ENCODE results near the gene PUM1.

The PUM1 gene

DNA sequence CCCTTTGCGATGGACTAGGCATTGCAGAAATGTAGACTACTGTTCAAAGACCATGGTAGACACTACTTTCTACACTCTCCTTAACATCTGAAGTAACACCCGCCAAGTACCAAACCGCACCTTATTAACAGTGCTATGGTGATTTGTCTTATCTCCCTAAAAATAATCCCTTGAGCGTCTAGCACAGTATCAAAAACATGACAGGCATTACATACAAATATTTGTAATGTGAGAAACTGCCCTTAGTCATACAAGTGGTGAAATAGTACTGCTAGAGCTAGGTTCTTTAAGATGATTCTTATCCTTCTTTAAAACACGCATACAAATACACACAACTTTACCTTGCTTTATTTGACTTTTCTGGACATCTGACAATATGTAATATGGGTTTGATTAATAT lies 27.2 kb downstream of the PUM1 start:
- no peak for TF ChIP-seq POLR2A (IDR thresholded peaks at IDR 0.05; ENCODE audit: low read depth, low read length)
- no peak for TF ChIP-seq POLR2AphosphoS5 (IDR thresholded peaks at IDR 0.05; ENCODE audit: low read depth, low read length)
- TF ChIP-seq TAF1 (IDR thresholded peaks at IDR 0.05; ENCODE audit: borderline replicate concordance, low read depth, low read length), result no peak
- FAIRE-seq (no peak), DNase-seq (ENCODE audit: insufficient read length) (no peak)

DNA sequence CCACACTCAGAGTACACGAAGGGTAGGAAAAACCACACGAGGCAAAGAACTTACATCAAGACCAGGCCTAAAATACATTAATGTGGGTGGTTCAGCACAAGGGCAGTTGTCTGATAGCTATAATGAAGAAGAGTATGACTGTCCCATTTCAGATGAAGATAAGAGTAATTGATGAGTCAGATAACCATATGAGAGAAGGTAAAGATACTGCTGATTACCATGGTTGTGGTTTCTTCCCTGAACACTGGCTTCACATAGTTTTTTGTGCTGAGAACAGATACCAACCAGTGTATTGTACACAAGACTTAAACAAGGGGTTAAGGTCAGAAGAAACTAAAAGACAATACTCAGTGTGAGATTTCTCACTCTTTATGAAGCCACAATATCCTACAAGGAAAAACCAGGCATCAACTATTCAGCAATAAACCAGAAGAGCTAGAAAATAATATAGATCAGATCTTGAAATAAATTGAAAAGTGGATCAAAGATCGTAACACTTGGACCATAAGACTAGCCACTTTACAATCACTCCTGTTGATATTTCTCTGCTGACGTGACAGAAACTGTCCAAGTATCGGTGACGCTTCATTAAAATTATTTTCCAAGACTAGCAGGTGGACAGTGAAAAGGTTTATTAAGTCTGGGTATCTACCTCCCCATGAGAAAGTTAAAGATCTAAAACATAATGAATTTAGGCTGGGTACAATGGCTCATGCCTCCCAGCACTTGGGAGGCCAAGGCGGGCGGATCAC lies 28.6 kb downstream of the PUM1 start:
- FAIRE-seq (no peak), DNase-seq (ENCODE audit: insufficient read length) (no peak)
- TF ChIP-seq POLR2A (IDR thresholded peaks at IDR 0.05; ENCODE audit: low read depth, low read length) (no peak), POLR2AphosphoS5 (IDR thresholded peaks at IDR 0.05; ENCODE audit: low read depth, low read length) (no peak), TAF1 (IDR thresholded peaks at IDR 0.05; ENCODE audit: borderline replicate concordance, low read depth, low read length) (no peak)

DNA sequence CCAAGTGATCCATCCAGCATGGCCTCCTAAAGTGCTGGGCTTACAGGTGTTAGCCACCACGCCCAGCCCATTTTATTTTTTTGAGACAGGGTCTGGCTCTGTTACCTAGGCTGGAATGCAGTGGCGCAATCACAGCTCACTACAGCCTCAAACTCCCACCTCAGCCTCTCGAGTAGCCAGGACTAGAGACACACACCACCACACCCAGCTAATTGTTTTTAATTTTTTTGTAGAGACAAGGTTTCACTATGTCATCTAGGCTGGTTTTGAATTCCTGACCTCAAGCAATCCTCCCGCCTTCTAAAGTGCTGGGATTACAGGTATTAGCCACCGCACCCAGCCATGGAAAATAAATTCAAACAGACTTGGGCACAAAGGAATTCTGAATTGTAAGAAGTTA lies 31.9 kb downstream of the PUM1 start:
- no peak for TF ChIP-seq POLR2A (IDR thresholded peaks at IDR 0.05; ENCODE audit: low read depth, low read length)
- no peak for TF ChIP-seq TAF1 (IDR thresholded peaks at IDR 0.05; ENCODE audit: borderline replicate concordance, low read depth, low read length)
- TF ChIP-seq POLR2AphosphoS5 (IDR thresholded peaks at IDR 0.05; ENCODE audit: low read depth, low read length), result no peak
- no peak for DNase-seq (ENCODE audit: insufficient read length)
- FAIRE-seq, result no peak

DNA sequence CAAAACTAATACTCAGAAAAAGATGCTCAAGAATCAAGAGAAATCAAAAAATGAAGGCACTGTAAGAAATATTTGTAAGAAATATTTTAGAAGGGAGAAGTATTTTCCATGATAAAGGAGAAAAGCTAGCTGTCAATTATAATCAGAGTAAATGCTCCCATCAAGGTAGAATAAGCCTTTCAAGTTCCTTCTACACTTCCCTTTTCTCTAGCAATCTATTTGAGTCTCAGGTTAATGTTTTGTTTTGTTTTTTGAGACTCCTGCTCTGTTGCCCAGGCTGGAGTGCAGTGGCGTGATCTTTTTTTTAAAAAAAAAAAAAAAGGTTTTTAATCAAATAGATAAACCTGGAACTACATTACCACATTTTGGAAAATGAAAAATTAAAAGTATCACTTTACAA lies 33.3 kb downstream of the PUM1 start:
- TF ChIP-seq TAF1 (IDR thresholded peaks at IDR 0.05; ENCODE audit: borderline replicate concordance, low read depth, low read length) (no peak), POLR2A (IDR thresholded peaks at IDR 0.05; ENCODE audit: low read depth, low read length) (no peak), POLR2AphosphoS5 (IDR thresholded peaks at IDR 0.05; ENCODE audit: low read depth, low read length) (no peak)
- FAIRE-seq (no peak), DNase-seq (ENCODE audit: insufficient read length) (no peak)

DNA sequence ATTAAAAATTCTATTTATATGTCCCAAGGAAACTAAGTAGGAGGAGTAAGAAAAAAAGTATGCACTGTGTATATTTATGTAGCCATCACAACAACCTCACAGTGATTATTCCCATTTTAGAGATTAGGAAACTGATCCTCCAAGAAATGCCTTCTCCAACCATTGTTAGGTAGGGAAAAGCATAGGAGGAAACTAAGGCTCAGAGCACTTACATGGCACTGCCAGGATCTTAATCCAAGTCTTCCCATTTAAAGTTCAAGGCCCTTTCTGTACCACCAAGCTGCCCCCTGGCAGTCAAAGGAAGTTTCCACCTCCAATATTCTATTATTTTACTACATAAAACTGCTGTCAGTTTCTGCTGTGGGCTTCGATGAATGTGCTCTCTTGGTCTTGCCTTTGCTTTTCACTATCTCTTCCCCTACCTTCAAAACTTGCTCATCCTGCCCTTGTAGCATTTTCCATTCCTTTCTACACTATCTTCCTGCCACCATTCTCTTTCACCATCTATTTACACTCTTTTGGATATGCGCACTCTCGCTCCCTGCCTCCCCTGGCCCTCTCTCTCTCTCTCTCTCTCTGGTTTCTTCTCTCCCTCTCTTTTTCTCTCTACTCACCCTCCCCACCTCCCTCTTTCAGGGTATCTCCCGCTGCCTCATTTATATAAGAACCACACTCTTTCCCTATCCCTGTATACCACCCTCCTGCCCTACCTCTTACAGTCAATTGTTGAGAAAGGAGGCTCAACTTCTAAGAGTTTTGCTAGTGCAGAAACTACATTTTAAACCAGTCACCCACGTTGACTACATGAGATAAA lies 34.0 kb downstream of the PUM1 start:
- DNase-seq (ENCODE audit: insufficient read length) (no peak), FAIRE-seq (no peak)
- TF ChIP-seq POLR2AphosphoS5 (IDR thresholded peaks at IDR 0.05; ENCODE audit: low read depth, low read length), result no peak
- no peak for TF ChIP-seq POLR2A (IDR thresholded peaks at IDR 0.05; ENCODE audit: low read depth, low read length)
- no peak for TF ChIP-seq TAF1 (IDR thresholded peaks at IDR 0.05; ENCODE audit: borderline replicate concordance, low read depth, low read length)

DNA sequence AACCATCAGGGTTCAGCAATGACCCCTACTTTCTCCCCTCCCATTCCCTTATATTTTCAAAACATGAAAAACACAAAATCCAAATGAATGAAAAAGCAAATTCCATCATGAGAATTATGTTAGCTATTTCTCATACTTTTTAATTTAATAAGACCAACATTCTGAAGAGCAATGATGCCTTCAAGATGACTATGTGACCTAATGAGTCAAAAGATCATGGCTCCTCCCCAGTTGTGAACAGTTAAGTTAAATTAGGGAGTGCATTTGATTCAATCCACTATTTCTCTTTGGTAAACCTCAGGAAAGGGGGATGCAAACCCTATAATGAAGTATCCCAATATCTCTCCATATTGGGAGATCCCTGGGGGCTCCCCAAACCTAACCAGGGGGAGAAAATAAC lies 36.5 kb downstream of the PUM1 start:
- DNase-seq (ENCODE audit: insufficient read length) (no peak), FAIRE-seq (no peak)
- TF ChIP-seq TAF1 (IDR thresholded peaks at IDR 0.05; ENCODE audit: borderline replicate concordance, low read depth, low read length) (no peak), POLR2A (IDR thresholded peaks at IDR 0.05; ENCODE audit: low read depth, low read length) (no peak), POLR2AphosphoS5 (IDR thresholded peaks at IDR 0.05; ENCODE audit: low read depth, low read length) (no peak)

DNA sequence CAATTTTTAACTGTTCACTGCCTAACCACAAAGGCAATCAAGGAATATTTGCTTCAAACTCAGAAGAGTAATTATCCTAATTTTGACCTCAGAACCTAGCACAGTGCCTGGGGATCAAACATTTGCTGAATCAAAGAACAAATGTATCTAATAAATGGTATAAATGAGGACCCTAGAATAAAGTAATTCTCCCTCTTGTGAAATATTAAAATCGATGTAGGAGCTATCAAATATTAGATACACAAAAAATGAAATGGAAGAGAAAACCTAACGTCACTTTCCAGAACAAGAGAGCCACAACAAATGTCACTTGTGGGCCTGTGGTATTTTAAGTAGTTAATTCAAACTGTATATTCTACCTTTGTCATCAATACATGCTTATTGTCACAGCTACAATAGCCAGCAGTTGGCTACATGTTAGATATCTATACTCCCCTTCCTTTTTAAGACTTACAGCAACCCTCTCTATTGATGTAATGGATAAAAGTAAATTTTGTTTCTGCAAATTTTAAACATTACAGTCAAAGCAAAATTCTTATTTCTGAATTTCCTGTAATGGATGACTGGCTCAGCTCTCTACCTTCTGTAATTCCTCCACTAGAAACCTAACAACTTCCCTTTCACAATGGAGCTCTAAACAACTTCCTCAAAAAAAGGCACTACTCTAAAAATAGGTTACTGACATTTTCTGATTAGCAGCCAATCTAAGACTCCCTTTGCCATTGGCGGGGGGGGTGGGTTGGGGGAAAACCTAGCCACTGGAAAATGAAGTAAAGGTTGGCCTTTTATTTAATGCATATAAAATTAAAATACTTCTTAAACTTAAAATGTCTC lies 37.6 kb downstream of the PUM1 start:
- FAIRE-seq (no peak), DNase-seq (ENCODE audit: insufficient read length) (peak; percentile 15)
- no peak for TF ChIP-seq TAF1 (IDR thresholded peaks at IDR 0.05; ENCODE audit: borderline replicate concordance, low read depth, low read length)
- no peak for TF ChIP-seq POLR2AphosphoS5 (IDR thresholded peaks at IDR 0.05; ENCODE audit: low read depth, low read length)
- no peak for TF ChIP-seq POLR2A (IDR thresholded peaks at IDR 0.05; ENCODE audit: low read depth, low read length)

DNA sequence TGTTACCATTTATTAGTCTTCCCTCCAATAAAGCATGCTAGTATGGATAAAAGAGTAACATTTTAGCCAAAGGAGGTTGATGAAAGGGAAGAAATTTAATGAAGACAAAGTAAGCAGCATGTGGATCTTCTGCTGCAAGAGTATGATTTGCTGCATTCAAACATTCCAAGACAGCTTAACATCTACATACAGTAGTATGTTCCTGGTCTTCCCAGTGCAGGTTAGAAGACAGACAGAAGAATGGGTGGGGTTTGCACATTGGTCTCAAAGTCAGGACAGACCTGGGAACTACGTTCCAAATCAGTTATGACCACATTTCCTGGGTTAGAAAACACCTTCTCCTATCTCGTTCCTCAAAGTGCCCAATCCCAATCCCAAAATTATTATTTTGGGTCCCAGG lies 43.3 kb downstream of the PUM1 start:
- DNase-seq (ENCODE audit: insufficient read length) (no peak), FAIRE-seq (peak; percentile 38)
- no peak for TF ChIP-seq POLR2AphosphoS5 (IDR thresholded peaks at IDR 0.05; ENCODE audit: low read depth, low read length)
- TF ChIP-seq POLR2A (IDR thresholded peaks at IDR 0.05; ENCODE audit: low read depth, low read length), result no peak

DNA sequence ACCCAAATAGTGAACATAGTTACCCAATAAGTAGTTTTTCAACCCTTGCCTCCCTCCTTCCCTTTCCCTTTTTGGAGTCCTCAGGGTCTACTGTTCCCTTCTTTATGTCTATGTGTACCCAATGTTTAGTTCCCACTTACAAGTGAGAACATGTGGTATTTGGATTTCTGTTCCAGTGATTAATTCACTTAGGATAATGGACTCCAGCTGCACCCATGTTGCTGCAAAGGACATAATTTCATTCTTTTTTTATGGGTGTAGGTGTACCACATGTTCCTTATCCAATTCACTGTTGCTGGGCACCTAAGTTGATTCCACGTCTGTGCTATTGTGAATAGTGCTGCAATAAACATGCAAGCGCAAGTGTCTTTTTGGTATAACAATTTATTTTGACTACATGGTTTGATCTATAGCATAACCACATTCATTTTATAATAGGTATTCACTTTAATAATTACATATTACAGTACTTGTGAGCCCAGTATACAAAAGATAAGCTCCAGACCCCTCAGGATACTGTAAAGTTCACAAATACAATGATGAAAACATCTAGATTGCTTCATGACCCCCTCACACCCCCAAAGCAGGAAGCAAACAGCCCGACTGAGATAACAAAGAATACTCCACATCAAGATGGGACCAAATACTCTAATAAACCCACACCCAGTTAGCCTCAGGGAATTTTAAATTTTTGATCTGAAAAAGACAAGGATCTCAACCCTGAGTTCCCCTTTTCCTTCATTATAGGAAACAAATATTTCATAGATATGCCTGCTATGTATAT lies 45.3 kb downstream of the PUM1 start:
- no peak for FAIRE-seq
- no peak for DNase-seq (ENCODE audit: insufficient read length)
- TF ChIP-seq POLR2AphosphoS5 (IDR thresholded peaks at IDR 0.05; ENCODE audit: low read depth, low read length) (no peak), POLR2A (IDR thresholded peaks at IDR 0.05; ENCODE audit: low read depth, low read length) (no peak), TAF1 (IDR thresholded peaks at IDR 0.05; ENCODE audit: borderline replicate concordance, low read depth, low read length) (no peak)

DNA sequence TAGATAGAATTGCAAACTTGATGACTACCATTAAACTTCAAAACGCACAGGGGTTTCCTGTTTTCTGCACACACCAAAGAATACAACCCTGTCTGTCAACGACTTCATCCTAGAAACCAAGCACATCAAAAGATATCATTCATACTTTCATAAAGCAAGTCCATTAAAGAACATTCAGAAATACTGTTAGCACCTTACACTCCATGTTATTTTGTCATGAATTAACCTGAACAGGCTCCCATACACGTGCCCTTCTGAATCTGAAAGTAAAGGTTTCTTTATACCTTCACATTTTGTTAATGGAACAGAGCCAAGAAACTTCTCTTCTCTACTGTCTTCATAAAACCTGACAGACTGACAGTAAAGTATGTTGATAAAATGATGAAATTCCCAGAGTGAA lies 46.1 kb downstream of the PUM1 start:
- FAIRE-seq (no peak), DNase-seq (ENCODE audit: insufficient read length) (no peak)
- TF ChIP-seq POLR2A (IDR thresholded peaks at IDR 0.05; ENCODE audit: low read depth, low read length) (no peak), POLR2AphosphoS5 (IDR thresholded peaks at IDR 0.05; ENCODE audit: low read depth, low read length) (no peak), TAF1 (IDR thresholded peaks at IDR 0.05; ENCODE audit: borderline replicate concordance, low read depth, low read length) (no peak)

DNA sequence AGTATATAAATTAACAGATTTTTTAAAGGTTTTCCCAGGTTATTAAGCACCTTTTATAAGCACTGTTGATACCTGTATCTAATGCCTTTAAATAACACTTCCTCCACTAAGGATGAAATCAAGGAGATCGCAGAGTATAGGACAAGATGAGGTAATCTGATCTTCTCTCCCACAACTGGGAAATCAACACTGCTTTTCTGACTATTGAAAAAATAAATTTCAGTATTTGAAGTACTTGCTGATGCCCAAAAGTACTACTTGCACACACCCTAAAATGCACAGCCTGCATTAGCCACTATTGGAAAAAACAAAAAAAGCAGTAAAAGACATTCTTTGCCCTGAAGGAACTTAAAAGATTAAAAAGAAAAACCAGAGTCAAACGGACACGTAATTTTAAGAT lies 48.6 kb downstream of the PUM1 start:
- DNase-seq (ENCODE audit: insufficient read length) (no peak), FAIRE-seq (no peak)
- TF ChIP-seq POLR2AphosphoS5 (IDR thresholded peaks at IDR 0.05; ENCODE audit: low read depth, low read length), result no peak
- TF ChIP-seq POLR2A (IDR thresholded peaks at IDR 0.05; ENCODE audit: low read depth, low read length), result no peak

All from GM12892 (cell line).